ENCODE measurements around the gene MCM8.

DNA sequence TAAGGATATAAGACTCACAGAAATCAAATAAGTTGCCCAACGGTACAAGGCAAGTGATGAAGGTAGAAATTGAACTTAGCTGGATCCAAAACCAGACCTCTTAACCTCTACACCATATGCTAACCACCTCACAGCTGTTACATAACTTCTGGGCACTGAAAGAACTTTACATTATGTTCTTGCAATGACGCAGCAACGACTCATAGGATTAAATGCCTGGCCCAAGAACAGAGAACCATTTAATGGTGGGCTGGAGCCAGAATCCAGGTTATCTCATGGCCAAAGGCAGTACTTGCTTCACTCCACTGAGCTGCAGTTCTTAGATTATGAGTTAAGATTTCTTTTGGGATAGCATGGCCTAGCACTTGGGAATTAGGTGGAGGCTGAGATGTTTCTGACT is 4.5 kb upstream of the MCM8 start:
- TF ChIP-seq EZH2 (optimal IDR thresholded peaks at IDR 0.05; ENCODE audit: low read depth, low read length) (no peak), CTCF (IDR thresholded peaks at IDR 0.05; ENCODE audit: low read length) (no peak)
